ENCODE data around the gene VANGL2.

The VANGL2 gene

DNA sequence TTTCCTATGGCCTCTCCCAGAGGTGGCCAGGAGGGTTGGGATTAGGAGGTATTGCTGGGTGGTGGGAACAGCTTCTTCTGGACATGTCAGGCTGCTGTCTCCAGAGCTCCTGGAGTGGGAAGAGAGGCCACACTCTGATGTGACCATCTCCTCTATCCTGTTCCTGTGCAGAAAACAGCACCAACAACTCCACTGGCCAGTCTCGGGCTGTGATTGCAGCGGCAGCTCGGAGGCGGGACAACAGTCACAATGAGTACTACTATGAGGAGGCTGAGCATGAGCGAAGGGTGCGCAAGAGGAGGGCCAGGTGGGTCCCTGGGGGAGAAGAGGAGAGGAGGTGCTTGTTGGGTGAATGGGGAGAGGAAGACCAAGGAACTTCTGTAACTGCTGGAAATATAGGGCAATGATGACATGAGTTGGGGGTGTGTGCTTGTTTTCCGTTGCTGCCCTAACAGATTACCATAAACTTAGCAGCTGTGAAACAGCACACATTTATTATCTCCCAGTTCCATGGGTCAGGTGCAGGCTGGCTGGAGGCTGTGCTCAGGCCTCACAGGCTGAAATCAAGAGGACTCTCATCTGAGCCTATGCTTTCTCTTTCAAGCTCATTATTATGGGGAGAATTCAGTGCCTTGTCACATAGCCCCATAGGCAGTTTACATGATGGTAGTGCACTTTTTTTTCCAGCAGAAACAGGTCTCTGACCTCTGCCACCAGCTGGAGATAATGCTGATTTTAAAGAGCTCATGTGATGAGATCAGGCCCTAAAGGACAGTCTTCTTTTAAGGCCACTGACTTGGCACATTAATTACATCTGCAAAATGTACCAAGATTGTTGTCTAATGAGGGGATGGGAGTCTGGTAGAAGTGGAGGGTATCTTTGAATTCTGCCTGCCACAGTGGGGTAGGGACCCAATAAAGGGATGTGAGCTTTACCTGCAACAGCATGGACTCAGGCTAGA, 20.8 kb downstream of the VANGL2 start:
- Mint-ChIP-seq H3K9me3 (no peaks in the 10 kb centered on the region), H3K4me3 (no peak overlapping the region)

GRCh38 chr1:160421881-160422280, 21.5 kb downstream of the VANGL2 start:
- no peak overlapping the region for H3K4me3 Mint-ChIP-seq
- DNase-seq: no peak
- no peak overlapping the region for H3K27ac Mint-ChIP-seq
- no peaks in the 10 kb centered on the region for H3K4me1 Mint-ChIP-seq
- no peak for TF ChIP-seq CTCF (IDR thresholded peaks at IDR 0.05)
- H3K27me3 Mint-ChIP-seq (ENCODE audit: low read depth, poor library complexity): no peaks in the 10 kb centered on the region
- no peaks in the 10 kb centered on the region for H3K9me3 Mint-ChIP-seq
- H3K36me3 Mint-ChIP-seq (ENCODE audit: low read depth): peaks cover 74% of the 10 kb centered on the region

More for the DNA sequence above, 20.8 kb downstream of the VANGL2 start:
- no peaks in the 10 kb centered on the region for H3K4me1 Mint-ChIP-seq
- TF ChIP-seq CTCF (IDR thresholded peaks at IDR 0.05): no peak
- no peak for DNase-seq
- H3K36me3 Mint-ChIP-seq (ENCODE audit: low read depth): peaks cover 75% of the 10 kb centered on the region
- no peak overlapping the region for H3K27ac Mint-ChIP-seq
- no peaks in the 10 kb centered on the region for H3K27me3 Mint-ChIP-seq (ENCODE audit: low read depth, poor library complexity)

DNA sequence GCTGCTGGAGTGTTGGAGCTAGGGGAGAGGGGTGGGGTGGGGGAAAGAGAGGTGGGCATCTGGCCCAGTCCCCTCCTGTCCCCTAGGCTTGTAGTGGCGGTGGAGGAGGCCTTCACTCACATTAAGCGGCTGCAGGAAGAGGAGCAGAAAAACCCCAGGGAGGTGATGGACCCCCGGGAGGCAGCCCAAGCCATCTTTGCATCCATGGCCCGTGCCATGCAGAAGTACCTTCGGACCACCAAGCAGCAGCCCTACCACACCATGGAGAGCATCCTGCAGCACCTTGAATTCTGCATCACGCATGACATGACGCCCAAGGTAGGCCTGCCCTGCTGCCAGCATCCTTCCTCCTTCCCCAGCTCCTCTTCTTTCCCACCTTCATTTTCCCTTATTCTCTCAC, 23.6 kb downstream of the VANGL2 start:
- Mint-ChIP-seq H3K27ac (no peak overlapping the region), H3K36me3 (ENCODE audit: low read depth) (peaks cover 71% of the 10 kb centered on the region), H3K4me3 (no peak overlapping the region), H3K4me1 (peaks cover 5% of the 10 kb centered on the region), H3K27me3 (ENCODE audit: low read depth, poor library complexity) (peaks cover 3% of the 10 kb centered on the region), H3K9me3 (no peaks in the 10 kb centered on the region)
- TF ChIP-seq CTCF (IDR thresholded peaks at IDR 0.05): no peak
- no peak for DNase-seq

- Mint-ChIP-seq H3K4me3 (no peak overlapping the region), H3K27ac (no peak overlapping the region), H3K36me3 (ENCODE audit: low read depth) (peaks cover 54% of the 10 kb centered on the region), H3K27me3 (ENCODE audit: low read depth, poor library complexity) (peaks cover 3% of the 10 kb centered on the region), H3K9me3 (no peaks in the 10 kb centered on the region), H3K4me1 (peaks cover 5% of the 10 kb centered on the region)
- no peak for TF ChIP-seq CTCF (IDR thresholded peaks at IDR 0.05)
- DNase-seq: no peak
Measured at GRCh38 chr1:160425847-160426246, 25.5 kb downstream of the VANGL2 start.

- peak overlapping the region; percentile 36 for H3K27ac Mint-ChIP-seq
- H3K36me3 Mint-ChIP-seq (ENCODE audit: low read depth): peaks cover 38% of the 10 kb centered on the region
- no peaks in the 10 kb centered on the region for H3K9me3 Mint-ChIP-seq
- H3K4me1 Mint-ChIP-seq: peaks cover 5% of the 10 kb centered on the region
- TF ChIP-seq CTCF (IDR thresholded peaks at IDR 0.05): no peak
- H3K4me3 Mint-ChIP-seq: no peak overlapping the region
- peaks cover 3% of the 10 kb centered on the region for H3K27me3 Mint-ChIP-seq (ENCODE audit: low read depth, poor library complexity)
- no peak for DNase-seq
Measured at GRCh38 chr1:160427625-160428024, 27.3 kb downstream of the VANGL2 start.

DNA sequence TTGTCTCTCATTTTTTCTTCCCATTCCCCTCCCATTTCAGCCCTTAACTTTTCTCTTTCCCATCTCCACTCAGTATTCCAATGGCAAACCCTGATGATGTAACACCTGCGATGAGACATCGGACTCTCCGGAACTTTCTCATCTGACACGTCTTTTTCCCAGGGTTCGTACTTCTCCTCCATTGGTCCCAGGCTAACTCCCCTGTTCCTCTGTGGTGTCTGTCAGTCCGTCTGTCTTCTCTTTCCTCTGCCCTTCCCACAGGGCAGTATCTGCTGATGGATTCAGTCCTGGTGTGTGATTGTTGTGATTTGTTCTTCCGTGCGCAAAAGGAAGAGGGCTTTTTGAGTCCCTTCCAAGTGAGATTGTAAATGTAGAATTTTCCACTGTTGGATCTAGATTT, 27.7 kb downstream of the VANGL2 start:
- Mint-ChIP-seq H3K9me3 (no peaks in the 10 kb centered on the region), H3K27ac (peak overlapping the region; percentile 36), H3K36me3 (ENCODE audit: low read depth) (peaks cover 35% of the 10 kb centered on the region), H3K4me3 (no peak overlapping the region), H3K27me3 (ENCODE audit: low read depth, poor library complexity) (peaks cover 3% of the 10 kb centered on the region), H3K4me1 (peaks cover 5% of the 10 kb centered on the region)
- TF ChIP-seq CTCF (IDR thresholded peaks at IDR 0.05): no peak
- no peak for DNase-seq
